Measurements from ENCODE around the gene NTM.

- TF ChIP-seq CTCF (IDR thresholded peaks at IDR 0.05; ENCODE audit: low read length) (peak; percentile 74), EZH2 (IDR thresholded peaks at IDR 0.05; ENCODE audit: borderline replicate concordance, low read length) (no peak)
Observed at GRCh38 chr11:131674051-131674755, 303.8 kb downstream of the NTM start.

All from OCI-LY1 (cell line).